Measurements from ENCODE around the gene UBQLN1.

- no peak for TF ChIP-seq RFX5 (IDR thresholded peaks at IDR 0.05; ENCODE audit: low read length)
- TF ChIP-seq CTCF (IDR thresholded peaks at IDR 0.05): no peak
- no peak for TF ChIP-seq GABPA (IDR thresholded peaks at IDR 0.05; ENCODE audit: low read depth)
- TF ChIP-seq TAF1 (IDR thresholded peaks at IDR 0.05; ENCODE audit: borderline replicate concordance, low read depth, low read length): no peak
- no peak for TF ChIP-seq SIN3A (IDR thresholded peaks at IDR 0.05; ENCODE audit: borderline replicate concordance, low read depth, low read length)
- no peak for TF ChIP-seq IRF3 (IDR thresholded peaks at IDR 0.05; ENCODE audit: low read depth, low read length)
- no peak for TF ChIP-seq POLR2AphosphoS5 (IDR thresholded peaks at IDR 0.05; ENCODE audit: low read depth, low read length)
- no peak for TF ChIP-seq USF2 (IDR thresholded peaks at IDR 0.05; ENCODE audit: borderline replicate concordance, low read depth, low read length)
- no peak for TF ChIP-seq NRF1 (IDR thresholded peaks at IDR 0.05; ENCODE audit: low read depth, low read length)
- TF ChIP-seq FOXJ3 (CRISPR knock-in tag; IDR thresholded peaks at IDR 0.05): no peak
- TF ChIP-seq PBX3 (IDR thresholded peaks at IDR 0.05): no peak
Observed at GRCh38 chr9:83639266-83639665, 68.5 kb downstream of the UBQLN1 start.
